Measurements from ENCODE around the gene PLA2G15. TPM values are rescaled to one million over a fixed set of nuclear protein-coding genes. Genes with fewer than 3 reads are reported as not detected.

Gene PLA2G15
- total and polyA plus RNA-seq, 2 of the 13 experiments (the other 11 are each of a cell fraction or from before 2014, with no cell fraction given) = 14.4 to 23.7 TPM

DNA sequence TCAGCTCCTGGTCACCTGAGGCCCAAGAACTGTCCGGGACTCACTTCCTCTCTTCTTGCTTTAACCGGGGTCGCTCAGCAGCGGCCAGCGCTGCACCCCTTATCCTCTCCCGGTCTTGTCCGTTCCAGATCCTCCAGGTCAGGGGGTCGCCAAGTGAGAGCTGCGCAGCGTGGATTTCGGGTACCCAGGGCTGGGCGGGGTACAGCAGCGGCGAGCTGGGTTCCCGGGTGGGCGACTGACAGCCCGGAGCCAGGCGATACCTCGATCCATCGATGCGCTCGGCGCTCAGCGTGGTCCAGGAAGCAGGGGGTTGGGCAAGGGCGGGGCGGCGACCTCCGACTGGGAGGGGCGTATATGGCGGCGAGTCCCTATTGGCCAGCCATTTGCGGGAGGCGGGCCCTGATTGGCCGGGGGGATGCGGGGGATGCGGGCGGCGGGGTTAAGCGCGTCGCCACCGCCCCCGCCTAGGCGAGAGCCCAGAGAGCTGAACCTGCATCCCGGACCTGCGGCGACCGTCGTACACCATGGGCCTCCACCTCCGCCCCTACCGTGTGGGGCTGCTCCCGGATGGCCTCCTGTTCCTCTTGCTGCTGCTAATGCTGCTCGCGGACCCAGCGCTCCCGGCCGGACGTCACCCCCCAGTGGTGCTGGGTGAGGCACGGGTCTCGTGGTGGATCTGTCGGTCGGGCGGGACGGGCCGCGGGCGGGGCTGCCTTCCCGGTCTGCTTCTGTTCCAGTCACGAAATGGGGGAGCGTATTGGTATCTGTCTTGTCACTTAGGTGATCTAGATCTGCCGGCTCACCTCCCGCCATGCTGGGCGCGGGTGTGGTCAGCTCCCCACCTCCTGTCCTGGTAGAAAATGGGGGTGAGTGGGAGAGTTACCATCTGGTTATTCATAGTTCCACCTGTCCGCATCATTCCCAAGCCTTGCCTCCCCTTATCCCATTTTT is at the start of gene PLA2G15 (continued):
- TF ChIP-seq, protein P1, sequence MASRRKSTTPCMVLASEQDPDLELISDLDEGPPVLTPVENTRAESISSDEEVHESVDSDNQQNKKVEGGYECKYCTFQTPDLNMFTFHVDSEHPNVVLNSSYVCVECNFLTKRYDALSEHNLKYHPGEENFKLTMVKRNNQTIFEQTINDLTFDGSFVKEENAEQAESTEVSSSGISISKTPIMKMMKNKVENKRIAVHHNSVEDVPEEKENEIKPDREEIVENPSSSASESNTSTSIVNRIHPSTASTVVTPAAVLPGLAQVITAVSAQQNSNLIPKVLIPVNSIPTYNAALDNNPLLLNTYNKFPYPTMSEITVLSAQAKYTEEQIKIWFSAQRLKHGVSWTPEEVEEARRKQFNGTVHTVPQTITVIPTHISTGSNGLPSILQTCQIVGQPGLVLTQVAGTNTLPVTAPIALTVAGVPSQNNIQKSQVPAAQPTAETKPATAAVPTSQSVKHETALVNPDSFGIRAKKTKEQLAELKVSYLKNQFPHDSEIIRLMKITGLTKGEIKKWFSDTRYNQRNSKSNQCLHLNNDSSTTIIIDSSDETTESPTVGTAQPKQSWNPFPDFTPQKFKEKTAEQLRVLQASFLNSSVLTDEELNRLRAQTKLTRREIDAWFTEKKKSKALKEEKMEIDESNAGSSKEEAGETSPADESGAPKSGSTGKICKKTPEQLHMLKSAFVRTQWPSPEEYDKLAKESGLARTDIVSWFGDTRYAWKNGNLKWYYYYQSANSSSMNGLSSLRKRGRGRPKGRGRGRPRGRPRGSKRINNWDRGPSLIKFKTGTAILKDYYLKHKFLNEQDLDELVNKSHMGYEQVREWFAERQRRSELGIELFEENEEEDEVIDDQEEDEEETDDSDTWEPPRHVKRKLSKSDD (CRISPR knock-in tag; IDR thresholded peaks at IDR 0.05; ENCODE audit: low read depth) = peak; percentile 73; the same call in 1 of the 2 replicates
- peak; percentile 97 for TF ChIP-seq HDAC1 (CRISPR knock-in tag; IDR thresholded peaks at IDR 0.05)
- TF ChIP-seq KLF13 (CRISPR knock-in tag; IDR thresholded peaks at IDR 0.05) = peak; percentile 88; the same call in 1 of the 2 replicates
- 0 out of 2 replicates have a peak, but pooled peaks have one; percentile 35 for TF ChIP-seq ATF2 (CRISPR knock-in tag; IDR thresholded peaks at IDR 0.05)
- no peak for TF ChIP-seq NONO (IDR thresholded peaks at IDR 0.05)
- TF ChIP-seq NONO (CRISPR knock-in tag; conservative IDR thresholded peaks at IDR 0.05) = peak; percentile 93
- peak; percentile 26; the same call in 1 of the 2 replicates for TF ChIP-seq BHLHE40 (IDR thresholded peaks at IDR 0.05; ENCODE audit: low read length)
- TF ChIP-seq ZFY (CRISPR knock-in tag; IDR thresholded peaks at IDR 0.05) = peak; percentile 80
- TF ChIP-seq ZNF724P (CRISPR knock-in tag; IDR thresholded peaks at IDR 0.05; ENCODE audit: borderline replicate concordance) = peak; percentile 62; the same call in 1 of the 2 replicates
- TF ChIP-seq SNAPC4 (CRISPR knock-in tag; IDR thresholded peaks at IDR 0.05) = peak; percentile 86; the same call in 1 of the 2 replicates
- peak; percentile 42; the same call in 1 of the 2 replicates for TF ChIP-seq ZNF331 (CRISPR knock-in tag; IDR thresholded peaks at IDR 0.05)
- no peak for TF ChIP-seq ZFAT (CRISPR knock-in tag; conservative IDR thresholded peaks at IDR 0.05)
- TF ChIP-seq ZNF639 (CRISPR knock-in tag; conservative IDR thresholded peaks at IDR 0.05) = 0 out of 2 replicates have a peak, but pooled peaks have one; percentile 11
- TF ChIP-seq SP4 (CRISPR knock-in tag; IDR thresholded peaks at IDR 0.05) = peak; percentile 98
- peak; percentile 61; the same call in 1 of the 2 replicates for TF ChIP-seq BORCS8-MEF2B (CRISPR knock-in tag; IDR thresholded peaks at IDR 0.05)
- TF ChIP-seq NRL (CRISPR knock-in tag; IDR thresholded peaks at IDR 0.05; ENCODE audit: borderline replicate concordance) = peak; percentile 57; the same call in 1 of the 2 replicates
- TF ChIP-seq TGIF2 (CRISPR knock-in tag; IDR thresholded peaks at IDR 0.05) = peak; percentile 91; the same call in 1 of the 2 replicates
- no peak for TF ChIP-seq RFX3 (CRISPR knock-in tag; IDR thresholded peaks at IDR 0.05)

Data from HepG2 (cell line).